Effector CD4-positive, alpha-beta T cell (primary cell): Measurements from ENCODE around the gene LIMS2.

ENCODE experiments used
- DNase-seq: peaks from one replicate; pipeline ENCODE4 v3.0.0-alpha.2; 2020

LIMS2 gene

DNA sequence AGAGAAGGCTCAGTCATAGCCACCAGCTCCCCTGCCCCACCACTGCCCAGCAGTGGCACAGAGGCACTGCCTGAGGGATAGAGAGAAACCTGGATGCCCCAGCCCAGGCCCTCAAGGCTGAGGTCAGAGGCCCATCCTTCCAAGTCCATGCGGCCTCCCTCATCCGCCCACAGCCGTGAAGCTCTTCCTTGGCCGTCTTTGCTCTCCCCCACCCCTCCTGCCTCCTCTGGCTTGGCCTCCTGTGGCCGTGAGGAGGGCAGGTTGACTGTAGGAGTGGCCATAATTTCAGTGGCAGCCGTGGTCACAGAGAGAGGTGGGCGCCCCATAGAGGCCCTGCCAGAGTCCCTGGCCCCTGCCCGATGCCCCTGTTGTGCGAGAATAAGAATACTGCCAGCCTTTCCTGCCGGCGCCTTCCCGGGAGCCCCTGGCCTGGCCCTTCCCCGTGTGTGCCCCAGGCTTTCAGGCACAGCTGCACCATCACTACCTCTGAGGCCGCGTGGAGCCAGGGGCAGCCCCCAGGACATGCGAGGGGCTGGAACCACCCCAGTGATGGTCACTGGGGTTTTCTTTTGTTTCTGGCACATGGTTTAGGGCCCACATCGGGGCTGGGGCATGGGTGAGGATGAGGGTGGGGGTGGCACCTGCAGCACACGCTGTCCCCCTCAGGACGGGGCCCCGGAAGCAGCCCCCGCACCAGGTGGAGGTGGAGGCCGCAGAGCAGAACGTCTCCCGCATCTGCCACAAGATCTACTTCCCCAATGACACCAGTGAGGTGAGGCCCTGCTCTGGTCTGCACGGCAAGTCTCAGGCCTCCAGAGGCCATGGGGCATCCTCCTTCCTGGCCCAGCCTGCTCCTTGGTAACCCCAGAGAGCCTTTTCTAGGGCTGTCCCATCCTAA lies 42.5 kb downstream of the LIMS2 start:
- no peak for DNase-seq

DNA sequence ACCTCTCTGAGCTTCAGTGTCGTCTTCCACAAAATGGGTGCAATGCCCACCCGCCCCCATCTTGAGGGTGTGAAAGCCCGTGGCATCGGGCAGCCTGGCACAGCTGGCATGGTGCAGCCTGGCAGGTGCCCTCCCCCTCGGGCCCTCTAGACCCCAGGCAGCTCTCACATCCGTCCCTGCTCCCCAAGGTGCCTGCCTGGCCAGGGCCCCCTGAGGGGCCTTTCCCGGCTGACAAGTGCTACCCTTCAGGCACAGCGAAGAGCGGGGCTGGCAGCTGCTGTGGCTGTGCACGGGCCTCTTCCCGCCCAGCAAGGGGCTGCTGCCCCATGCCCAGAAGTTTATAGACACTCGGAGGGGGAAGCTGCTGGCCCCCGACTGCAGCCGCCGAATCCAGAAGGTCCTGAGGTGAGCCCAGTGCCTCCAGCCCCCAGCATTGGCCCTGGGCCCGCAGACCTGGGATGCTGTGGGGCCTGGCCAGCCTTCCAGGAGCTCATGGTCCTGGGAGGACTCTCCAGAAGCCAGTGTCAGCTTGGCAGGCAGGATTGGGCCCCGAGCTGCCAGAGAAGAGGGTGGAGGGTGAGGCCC lies 43.2 kb downstream of the LIMS2 start:
- DNase-seq: no peak

DNA sequence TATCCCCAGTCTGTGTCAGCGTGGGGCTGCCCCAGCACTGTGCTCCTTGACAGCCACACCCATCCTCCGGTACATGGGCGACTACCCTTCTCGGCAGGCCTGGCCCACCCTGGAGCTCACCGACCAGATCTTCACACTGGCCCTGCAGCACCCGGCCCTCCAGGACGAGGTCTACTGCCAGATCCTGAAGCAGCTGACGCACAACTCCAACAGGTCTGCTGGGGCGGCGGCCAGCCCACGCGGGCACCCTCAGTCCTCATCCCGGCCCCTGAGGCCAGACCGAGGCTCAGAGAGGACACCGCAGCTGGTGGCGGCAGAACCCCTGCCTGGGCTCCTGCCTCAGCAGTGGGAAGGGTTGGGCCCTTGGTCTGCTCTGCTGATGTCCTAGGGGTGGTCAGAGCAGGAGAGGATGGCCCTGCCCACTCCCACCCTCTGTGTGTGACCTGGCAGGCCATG lies 43.8 kb downstream of the LIMS2 start:
- DNase-seq: no peak

DNA sequence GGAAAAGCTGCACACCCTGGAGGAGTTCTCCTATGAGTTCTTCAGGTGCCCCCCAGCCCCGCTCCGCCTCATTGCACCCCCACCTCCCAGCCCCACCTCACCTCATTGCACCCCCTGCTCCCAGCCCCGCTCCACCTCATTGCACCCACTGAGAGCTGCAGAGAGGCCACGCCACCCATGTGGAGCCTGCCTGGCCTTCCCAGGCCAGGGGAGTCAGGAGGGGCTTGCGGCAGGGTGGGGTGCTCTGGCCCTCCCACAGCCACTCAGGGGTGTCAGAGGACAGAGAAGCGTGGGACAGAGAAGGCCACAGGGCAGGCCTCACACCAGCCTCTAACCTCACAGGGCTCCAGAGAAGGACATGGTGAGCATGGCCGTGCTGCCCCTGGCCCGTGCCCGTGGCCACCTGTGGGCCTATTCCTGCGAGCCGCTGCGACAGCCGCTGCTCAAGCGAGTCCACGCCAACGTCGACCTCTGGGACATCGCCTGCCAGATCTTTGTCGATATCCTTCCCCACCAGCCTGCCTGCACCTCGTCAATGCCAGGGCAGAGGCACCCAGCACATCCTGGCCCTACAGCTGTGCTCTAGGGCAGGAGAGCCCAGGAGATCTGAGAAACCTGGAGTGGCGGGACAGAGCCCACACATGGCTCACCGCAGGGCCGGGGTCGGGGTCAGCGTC lies 44.3 kb downstream of the LIMS2 start:
- DNase-seq: no peak

DNA sequence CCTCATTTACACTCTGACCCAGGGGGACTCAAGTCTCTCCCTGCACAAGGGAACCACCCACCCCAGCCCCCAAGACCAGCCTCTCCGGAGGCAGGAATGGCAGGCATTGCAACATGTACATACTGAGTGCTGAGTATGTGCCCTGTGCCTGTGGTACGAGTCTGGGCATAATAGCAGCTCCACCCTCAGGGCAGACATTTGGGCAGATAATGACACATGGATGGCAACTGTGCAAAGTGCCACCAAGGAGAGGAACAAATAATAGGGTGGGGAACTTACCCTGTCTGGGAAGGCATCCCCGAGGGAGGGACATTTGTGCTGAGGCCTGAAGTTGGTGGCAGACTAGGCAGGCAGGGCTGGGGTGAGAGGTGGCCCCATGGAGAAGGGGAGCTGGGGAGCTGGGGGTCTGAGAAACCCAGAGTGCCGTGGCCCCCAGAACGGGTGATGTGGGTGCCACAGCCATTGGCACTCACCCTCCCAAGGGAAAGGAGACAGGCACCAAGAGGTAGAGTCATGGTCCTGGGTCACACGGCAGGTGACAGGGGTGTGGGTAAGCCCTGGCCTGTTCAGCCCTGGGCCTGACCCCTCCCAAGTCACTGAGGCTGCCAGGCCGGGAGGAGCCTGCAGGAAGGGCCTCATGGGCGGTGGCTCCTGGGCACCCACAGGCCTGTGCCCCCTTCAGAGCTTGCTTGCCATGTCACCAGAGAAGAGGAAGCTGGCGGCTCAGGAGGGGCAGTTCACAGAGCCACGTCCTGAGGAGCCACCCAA lies 45.0 kb downstream of the LIMS2 start:
- DNase-seq: no peak

DNA sequence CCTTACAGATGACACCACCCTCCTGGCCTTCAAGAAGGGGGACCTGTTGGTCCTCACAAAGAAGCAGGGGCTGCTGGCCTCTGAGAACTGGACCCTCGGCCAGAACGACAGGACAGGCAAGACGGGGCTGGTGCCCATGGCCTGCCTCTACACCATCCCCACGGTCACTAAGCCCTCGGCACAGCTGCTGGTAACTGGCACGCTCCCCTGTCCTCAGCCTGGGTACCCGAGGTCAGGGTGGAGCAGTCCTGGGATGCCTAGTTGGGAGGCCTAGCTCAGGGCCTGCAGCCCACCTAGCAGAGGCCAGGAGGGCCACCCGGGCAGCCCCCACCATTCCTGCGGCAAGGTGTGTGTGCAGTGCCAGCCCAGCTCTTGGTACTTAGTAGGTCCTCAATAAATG lies 45.7 kb downstream of the LIMS2 start:
- DNase-seq: no peak

DNA sequence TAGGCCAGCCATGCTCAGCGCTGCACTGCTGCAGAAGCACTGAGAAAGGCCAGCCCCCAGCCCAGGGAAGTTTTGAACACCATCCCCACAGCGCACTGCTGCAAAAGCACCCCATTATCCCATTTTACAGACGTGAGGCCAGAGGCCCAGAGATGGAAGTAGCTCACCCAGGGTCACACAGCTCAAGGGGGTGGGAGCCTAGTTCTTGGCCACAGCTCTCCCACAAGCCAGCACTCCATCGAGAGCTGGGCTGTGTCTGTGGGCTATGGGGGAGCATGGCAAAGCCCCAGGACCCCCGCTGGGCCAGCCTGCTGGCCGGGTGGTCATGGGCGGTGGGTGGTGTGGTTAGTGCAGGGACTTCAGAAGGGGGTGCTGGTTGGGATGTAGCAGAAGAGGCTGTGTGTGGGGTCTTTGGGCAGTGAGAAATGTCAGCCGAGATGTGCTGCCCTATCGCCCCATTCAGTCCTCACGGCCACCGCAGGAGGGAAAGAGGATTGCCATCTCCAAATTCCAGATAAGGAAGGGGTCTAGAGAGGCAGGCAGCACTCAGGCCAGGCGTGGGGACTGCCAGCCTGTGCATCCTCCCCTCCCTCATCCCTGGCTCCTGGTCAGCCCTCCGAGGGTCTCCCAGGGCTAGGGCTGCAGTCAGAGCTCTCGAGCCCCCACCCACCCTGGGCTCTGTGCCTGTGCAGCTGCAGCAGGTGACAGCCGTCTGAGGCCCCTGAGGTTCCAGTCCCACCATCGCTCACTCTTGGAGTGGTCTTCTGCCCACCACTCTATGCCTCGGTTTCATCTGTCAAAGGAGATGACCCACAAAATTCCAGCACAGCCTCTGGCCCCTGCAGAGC lies 46.3 kb downstream of the LIMS2 start:
- no peak for DNase-seq

DNA sequence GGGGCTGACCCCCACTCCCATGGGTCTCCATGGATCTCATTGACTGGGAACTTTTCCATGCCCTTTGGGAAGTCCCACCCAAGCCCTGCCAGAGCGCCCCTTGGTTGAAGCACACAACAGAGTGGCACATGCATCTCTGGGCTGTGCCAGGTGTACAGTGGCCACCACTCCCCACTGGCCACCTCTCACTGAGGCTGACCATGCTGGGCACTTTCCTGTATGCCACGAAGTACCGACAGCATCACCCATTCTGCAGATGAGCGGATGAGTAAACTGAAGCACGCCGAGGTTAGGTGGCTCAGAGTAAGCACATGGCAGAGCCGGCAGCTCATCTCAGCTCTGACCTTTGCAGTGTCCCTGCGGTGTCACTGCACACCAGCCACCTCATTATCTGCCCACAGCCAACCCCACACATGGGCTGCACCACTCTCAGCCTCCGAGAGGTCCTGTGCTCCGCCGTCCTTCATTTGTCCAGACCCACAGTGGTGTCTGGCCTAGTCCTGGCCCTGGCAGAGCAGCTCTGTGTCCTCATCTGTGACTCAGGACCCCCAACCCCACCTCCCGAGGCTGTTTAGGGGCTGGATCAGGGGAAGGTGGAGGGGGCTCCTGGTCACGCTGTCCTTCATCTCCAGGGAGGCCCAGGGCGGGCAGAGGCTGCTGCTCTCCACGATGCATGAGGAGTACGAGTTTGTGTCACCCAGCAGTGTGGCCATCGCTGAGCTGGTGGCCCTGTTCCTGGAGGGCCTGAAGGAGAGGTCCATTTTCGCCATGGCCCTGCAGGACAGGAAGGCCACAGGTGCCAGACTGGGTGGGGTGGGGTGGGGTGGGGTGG lies 47.4 kb downstream of the LIMS2 start:
- DNase-seq: no peak

DNA sequence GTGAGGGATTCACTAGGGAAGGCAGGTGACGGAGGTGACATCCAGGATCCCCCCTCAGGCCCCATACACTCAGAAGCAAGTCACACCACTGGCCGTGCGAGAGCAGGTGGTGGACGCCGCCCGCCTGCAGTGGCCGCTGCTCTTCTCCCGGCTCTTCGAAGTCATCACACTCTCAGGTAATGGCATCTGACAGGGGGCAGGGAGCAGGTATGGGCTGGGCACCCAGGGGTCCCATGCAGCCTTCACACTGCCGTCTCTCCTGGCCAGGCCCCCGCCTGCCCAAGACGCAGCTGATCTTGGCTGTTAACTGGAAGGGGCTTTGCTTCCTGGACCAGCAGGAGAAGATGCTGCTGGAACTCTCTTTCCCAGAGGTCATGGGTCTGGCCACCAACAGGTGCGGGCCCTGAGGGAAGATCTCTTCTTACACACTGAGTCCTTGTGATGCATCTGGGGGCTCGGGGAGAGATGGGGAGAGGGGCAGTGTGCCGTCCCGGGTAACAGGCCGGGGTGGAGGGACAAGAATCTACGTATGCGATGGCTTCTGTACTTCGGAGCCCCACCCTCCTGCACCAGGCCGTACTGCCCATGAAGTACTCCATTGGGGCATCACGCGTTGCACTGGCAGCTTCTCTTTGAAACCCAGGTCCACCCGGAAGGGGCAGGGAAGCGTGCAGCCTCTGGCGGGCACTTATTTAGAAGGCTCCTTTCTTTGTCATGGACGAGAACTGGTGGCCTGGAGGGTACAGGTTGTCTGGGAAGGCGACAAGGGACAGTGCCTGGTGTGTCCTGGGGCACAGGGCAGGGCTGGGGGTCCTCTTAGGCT lies 48.2 kb downstream of the LIMS2 start:
- no peak for DNase-seq

DNA sequence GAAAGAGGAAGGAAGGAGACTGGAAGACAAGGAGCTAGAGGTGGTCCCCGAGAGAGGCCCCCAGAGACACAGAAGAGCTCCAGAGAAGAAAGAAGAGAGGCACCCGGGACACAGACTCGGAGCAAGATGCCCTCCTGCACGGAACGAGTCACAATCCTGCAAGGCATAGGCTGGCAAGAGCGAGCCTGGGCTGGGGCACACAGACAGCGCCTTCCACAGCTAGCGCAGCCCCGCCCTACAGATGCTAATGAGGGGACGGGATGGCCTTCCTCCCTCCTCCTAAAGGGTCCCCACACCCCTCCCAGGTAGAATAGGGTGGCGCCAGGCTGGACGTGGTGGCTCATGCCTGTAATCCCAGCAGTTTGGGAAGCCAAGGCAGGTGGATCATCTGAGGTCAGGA lies 49.2 kb downstream of the LIMS2 start:
- DNase-seq: no peak

DNA sequence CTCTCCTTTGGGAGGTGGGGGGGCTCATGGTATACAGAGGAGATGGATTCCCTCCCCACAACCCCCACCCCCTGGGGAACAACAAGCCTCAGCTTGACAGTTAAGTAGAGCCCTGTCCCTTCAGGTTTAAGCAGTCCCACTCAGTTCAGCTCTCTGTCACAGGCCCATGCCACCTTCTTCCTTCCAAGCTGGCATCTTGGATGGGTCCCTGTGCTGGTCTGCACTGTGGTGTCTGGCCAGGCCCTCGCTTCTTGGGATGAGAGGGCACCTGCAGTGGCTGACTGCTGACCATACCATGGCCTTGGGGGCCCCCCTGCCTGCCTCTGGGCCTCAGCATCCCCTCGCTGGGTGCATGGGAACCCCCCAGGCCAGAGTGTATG lies 49.8 kb downstream of the LIMS2 start:
- DNase-seq: no peak

DNA sequence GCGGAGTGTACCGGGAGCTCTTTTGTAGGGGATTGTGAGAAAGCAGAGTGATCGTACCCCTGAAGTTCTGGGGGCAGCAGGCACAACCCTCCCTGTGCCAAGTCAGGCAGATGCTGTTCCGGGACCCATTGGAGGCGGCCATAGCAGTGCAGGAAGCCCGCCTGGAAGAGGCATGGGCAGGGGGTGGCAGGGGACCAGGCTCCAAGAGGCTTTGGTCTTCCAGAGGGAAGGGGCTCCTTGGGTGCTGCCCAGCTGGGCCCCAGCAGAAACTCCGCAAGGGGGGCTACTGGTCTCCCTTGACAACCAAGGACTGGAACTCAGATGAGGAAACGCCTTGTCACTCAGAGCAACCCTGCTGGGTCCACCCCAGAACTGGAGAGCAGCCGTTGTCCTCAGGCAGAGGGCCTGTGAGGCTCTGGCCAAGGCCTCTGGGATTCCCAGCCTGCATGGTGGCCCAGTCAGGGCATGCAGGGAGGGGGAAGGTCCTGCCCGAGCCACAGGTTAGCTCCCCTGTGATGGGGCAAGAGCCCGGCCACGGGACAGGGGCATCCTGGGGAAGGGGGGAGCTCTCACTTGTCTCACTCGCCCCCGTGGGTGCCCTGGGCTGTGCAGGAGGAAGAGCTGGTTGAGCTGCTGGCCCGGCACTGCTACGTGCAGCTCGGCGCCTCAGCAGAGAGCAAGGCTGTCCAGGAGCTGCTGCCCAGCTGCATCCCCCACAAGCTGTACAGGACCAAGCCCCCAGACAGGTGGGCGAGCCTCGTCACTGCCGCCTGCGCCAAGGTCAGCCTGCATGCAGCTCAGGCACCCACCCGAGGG lies 50.4 kb downstream of the LIMS2 start:
- DNase-seq: no peak

DNA sequence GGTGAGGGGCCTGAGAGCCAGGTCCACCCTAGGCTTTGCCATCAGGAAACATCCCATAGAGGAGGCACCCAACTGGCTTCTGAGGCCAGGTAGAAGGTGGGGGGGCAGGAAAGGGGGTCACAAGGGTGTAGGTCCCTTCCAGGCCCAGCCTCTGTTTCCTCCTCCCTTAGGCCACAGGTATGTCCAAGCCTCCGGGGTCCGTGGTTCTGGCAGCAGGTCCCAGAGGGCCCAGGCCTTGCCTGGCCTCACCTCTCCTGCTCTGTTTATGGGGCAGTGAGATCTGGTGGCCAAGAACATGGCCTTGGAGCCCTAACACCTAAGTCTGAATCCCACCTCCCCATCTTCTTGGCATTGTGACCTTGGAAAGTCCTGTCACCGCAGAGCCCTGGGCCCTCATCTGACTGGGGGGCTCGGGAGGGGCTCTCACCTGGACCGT lies 51.0 kb downstream of the LIMS2 start:
- no peak for DNase-seq

DNA sequence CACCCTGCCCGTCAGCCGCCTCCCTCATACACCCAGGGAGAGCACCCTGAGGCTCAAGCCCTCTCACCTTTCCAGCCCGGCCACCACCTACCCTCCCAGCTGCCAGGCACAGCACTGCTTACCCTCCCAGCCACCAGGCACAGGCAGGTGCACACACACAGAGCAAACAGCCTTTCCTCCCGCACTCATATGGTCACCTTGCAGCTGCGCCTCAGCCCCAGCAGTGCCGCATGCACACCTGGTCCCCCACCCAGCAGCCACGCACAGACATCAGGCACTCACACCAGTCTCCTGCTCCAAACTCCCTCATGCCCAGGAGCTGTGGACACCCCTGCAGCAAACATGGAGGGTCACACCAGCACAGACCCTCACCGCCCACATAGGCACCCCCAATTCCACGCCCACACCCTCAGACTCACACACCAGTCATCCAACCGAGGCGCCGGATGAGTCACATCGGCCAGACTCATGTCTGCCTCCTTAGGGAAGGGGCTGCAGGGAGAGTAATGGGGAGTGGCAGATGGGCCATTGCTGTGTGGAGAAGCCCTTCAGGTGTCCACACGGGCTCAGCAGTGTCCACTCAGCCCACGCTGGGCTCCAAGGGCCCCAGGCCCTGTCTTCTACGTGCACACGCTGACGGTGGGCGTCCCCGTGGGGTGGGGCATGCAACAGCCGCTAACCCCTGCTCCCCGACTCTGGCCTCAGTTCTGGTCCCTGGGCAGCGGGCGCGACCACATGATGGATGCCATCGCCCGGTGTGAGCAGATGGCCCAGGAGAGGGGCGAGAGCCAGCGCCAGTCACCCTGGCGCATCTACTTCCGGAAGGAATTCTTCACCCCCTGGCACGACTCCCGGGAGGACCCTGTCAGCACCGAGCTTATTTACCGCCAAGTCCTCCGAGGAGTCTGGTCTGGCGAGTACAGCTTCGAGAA lies 51.7 kb downstream of the LIMS2 start:
- DNase-seq: peak; percentile 0

DNA sequence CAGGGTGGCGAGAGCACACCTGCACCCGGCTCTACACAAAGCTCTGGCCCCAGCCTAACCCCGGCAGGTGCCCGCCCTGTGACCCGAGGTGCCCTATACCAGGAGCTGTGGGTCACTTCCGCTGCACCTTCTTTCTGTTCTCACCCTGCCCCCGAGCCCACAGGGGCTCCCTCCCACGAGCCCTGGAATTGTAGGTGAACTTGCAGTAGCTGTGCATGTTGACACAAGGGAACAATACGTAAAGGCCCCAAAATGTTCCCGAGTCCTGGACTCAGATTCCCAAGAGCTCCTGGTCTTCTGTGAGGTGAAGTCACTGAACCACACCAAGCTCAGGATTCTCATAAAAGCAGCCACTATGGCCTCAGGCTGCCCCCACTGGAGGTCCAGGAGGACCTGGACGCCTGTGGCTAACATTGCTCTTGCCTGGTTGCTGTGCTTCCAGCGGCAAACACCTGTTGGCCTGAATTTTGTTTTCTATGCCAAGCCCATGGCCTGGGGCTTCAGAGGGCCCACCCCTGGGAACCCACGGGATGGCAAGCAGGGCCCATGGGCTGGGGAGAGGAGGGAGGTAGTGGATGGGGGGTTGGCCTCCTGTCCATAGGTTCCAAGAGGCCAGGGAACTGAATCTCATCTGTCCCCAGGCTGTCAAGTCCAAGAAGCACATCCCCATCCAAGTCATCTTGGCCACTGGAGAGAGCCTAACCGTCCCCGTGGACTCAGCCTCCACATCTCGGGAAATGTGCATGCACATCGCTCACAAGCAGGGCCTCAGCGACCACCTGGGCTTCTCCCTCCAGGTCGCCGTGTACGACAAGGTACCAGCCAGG lies 52.6 kb downstream of the LIMS2 start:
- DNase-seq: no peak

DNA sequence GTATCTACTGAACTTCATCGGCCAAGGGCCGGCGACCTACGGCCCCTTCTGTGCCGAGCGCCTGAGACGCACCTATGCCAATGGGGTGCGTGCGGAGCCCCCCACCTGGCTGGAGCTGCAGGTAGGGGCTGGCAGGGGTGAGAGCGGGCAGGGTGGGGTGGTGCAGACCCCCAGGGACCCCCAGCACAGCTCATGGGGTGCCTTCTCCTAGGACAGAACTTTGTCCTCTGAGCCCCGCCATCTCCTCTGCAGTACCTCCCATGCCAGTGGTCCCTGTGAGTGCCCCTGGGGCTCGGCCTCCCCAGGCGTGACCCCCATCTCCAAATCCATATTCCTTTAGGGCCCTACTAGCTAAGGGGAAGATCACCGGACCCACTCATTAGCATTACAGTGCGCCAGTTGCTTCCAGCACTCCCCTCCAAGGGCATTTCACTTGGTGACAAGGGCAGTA lies 53.3 kb downstream of the LIMS2 start:
- DNase-seq: no peak

DNA sequence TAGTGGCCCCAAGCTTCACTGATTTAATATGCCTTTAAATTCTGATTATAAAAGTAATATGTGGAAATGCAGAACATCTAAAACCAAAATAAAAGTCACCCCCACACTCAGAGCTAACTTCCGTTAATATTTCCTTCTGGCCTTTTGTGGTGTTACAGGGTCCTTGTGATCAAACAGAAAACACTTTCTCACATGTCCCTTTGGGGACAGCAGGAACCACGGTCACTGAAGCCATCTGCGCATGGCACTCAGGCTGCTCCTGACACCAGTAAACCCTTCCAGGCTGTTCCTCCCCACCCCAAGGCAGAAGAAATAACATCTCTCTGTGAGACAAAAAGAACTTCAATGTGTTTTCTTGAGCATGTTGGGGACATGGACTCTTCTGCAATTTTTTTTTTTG lies 54.5 kb downstream of the LIMS2 start:
- DNase-seq: no peak
